NOMO-1 (cell line): ENCODE results near the gene HS3ST5.

Experiments
- DNase-seq, 2 experiments: peaks; one replicate each; lab custom pipeline; 2025; ENCODE audit not compliant: unreplicated experiment in 2 of 2; lab: John Stamatoyannopoulos, UW

The HS3ST5 gene

GRCh38 chr6:114202389-114202788 is 140.4 kb downstream of the HS3ST5 start:
- no peak for DNase-seq

GRCh38 chr6:114200891-114201290 is 141.9 kb downstream of the HS3ST5 start:
- no peak for DNase-seq

GRCh38 chr6:114195631-114196403 is 147.0 kb downstream of the HS3ST5 start:
- no peak for DNase-seq

GRCh38 chr6:114195027-114195365 is 147.8 kb downstream of the HS3ST5 start:
- DNase-seq = no peak

DNA sequence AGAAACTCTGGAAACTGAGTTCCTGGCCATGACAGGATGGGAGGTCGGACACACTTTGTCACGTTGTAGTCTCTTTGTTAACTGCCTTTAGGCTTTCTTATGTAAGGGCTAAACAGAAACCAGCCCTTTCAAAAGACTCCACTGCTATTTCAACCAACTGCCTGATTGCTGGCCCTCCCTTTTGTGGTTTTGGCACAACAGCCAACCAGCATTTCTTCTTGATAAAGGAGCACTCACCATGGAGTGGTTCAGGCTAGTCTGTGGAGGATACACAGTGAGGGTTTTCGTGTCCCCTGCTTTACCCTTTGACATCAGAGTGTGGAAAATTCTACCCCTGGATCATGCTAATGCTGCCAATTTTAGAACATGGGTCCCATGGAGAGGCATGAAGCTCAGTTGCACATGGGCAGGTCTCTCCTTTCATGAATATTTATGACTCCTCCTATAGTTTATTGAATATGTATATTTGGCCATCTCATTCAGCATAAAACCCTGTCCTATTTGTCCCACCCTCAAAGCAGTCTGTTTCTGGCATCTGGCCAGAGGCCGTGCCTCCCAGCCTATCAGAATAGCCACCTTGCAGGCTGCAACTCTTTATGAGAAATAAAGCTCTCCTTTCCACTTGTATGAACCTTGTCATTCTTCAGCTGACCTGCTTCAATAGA is 148.3 kb downstream of the HS3ST5 start:
- DNase-seq = no peak

- DNase-seq = no peak
Measured at GRCh38 chr6:114187563-114187962, 155.3 kb downstream of the HS3ST5 start.

- DNase-seq = no peak
Measured at GRCh38 chr6:114181664-114182063, 161.2 kb downstream of the HS3ST5 start.

DNA sequence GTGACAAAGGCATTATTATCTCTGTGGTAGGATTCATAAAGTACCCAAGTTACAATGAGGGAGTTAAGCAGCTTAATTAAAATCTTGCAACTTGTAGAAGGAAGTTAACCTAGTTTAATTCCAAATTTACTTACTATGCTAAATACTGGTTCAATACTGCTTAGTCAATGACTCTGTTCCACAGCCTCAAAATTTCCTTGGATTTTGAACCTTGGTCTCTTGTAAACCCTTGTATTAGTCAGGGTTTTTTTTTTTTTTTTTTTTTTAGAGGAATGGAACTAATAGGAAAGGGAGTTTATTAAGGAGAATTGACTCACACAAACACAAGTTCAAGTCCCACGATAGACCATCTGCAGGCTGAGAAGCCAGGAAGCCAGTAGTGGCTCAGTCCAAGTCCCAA is 163.4 kb downstream of the HS3ST5 start:
- DNase-seq = no peak

DNA sequence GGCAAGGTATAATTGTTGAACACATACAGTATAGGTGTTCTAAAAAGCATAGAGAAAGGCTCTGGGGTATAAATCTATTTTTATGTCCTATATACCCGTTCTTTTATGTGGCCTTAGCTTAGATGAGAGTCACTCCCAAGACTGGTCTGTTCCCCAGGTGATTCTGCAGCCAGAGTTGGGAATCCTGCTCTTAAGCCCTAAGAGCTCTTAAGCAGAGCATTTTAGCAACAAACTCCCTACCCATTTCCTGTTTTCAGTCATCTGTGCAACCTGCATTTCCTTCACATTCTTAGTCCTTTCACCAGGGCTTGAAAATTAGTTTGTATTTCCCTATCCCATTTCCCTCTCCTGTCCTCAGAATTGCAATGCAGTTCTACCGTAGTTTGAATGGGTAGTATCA is 166.1 kb downstream of the HS3ST5 start:
- DNase-seq = no peak

- DNase-seq = no peak
Measured at GRCh38 chr6:114172576-114173260, 170.1 kb downstream of the HS3ST5 start.

DNA sequence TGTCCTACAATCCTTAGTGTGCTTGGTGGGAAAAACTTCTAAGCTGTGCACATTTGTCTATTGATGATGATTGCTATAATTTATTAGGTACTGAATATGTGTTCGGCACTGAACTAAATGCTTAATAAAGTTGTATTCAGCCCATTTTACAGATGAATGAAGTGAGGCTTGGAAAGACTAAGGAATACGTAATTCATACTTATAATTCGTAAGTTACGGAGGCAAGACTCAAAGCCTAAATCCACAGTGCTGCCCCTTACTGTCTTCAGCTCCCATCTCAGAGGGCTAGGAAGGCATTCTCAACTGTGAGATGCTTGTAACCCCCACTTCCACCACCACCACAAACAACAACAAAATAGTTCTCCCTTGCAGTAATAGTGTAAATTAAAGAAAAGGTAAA is 171.3 kb downstream of the HS3ST5 start:
- no peak for DNase-seq

GRCh38 chr6:114170958-114171387 is 171.8 kb downstream of the HS3ST5 start:
- no peak for DNase-seq

- DNase-seq = no peak
Measured at GRCh38 chr6:114170372-114170771, 172.5 kb downstream of the HS3ST5 start.

DNA sequence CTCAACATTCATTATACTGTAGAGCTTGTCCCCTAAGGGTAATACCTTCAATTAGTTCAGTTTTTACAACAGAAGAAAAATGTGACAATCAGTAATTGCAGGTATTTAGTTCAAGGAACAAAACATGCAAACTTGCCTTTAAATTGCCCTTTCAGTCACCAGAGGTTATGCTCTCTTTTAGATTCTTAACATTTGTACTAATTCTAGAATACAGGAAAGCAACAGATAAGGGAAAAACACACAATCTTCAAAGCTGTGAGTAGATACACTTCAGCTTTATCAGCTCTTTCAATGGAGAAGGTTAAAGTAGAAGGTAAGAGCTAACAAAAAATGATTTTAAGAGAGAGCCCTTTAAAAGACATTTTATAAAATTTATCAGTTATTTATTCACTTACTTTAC is 173.1 kb downstream of the HS3ST5 start:
- DNase-seq = no peak

DNA sequence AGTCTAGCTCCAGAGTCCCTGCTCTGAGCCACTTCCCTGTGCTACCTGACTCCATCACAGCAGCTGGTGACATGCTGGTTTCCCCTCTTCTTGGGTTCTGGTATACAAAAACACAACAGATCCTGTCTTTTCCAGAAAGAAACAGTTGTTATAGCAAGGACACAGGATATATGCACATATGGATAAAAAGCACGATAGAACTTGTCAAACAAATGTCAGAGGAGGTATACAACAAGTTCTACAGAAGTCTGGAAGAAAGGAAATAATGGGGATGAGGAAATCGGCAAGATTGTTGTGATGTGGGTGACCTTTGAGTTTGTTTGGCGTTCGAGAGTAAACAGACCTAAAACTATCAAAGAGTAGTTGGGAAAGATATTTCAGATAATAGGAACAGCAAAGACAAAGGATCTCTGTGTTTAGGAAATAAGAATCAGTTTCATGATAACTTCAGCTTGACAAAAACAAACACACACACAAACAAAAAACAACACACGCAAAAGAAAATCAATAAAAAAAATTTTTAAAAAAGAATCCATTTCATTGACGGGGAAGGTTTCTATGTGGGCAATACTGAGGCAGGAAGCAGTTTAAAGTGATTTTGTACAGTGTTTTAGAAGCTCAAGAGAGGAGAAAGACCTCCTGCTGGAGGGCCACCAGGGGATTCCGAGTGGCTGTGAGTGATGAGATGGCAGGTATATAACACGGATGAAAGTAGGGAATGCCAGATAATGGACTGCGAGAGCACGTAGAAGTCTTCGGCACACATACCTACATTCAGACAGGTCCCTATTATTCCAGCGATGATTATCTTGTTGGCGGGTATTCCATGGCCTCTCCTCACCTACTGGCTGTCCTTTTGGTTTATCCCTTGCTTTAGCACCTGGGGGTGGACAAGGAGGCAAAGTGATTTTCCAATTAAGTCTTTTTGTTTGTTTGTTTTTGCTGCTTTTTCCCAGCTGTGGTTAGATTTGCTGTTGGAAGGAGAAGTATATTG is 174.9 kb downstream of the HS3ST5 start:
- no peak for DNase-seq

DNA sequence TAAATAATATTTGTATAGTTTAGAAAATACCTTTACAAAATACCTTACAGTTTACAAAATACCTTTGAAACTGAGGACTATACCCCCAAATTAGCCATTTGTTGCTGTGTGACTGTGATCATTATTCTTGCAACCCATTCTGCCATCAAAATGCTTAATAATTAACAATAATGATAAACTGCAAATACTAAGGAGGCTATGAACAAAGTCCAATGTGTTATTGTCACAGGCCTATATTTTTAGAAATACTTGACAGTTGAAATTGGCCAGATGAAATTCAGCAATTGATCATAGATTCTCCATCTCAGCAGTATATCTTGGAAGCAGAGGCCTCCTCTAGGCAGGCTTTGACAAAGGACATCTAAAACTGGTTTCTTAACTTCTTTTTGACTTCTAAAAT is 178.6 kb downstream of the HS3ST5 start:
- DNase-seq = no peak

GRCh38 chr6:114162691-114163347 is 180.0 kb downstream of the HS3ST5 start:
- DNase-seq = no peak

DNA sequence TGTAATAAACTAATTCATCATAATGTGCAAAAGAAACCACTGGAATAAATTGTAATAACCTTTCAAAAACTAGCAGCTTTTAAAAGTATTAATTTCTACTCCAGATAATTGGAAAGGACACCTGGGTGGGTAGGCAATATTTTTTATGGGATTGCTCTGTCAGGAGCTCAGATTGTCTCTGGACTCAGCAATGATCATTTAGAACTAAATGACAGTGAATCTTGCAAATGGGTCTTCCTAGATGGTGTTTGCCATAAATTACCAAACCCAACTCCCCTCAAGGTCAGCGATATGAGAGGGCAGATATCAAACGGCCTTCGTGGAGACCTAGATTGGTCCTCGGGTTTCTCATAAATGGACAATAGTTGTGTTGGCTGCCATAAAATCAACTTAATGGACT is 181.9 kb downstream of the HS3ST5 start:
- no peak for DNase-seq

DNA sequence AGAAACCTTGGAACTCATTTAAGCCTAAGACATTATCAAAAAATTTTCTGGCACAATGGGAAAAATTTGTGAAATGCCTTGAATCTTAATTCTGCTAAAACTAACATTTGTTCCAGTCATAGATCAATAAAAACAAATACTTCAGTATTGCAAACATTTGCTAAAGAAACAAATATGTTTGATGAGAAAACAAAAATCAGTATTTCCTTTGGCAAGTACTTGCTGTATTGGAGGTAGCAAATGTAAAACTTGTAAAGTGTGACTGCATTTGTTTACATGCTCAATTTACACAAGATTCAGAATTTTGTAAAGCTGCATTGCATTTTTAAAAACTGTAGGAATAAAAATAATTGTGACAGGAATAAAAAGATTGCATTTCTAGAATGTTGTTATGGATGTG is 183.1 kb downstream of the HS3ST5 start:
- DNase-seq = no peak
